Stimulated activated CD8-positive, alpha-beta memory T cell treated with anti-CD3 and anti-CD28 coated beads, Interleukin-12 subunit alpha, Interleukin-12 subunit beta, amount 100 ng/mL, for 24 hours (primary cell): ENCODE measurements around the gene CDK11A.
"Not testable (repeated sequence)": the region's sequence is repeated elsewhere in the genome, so short reads cannot be mapped to it uniquely, and the experiment has no call there.

Experiments
- DNase-seq: peaks from one replicate; pipeline ENCODE4 v3.0.0-alpha.2; 2020; ENCODE audit errors: extremely low read depth

Gene CDK11A

DNA sequence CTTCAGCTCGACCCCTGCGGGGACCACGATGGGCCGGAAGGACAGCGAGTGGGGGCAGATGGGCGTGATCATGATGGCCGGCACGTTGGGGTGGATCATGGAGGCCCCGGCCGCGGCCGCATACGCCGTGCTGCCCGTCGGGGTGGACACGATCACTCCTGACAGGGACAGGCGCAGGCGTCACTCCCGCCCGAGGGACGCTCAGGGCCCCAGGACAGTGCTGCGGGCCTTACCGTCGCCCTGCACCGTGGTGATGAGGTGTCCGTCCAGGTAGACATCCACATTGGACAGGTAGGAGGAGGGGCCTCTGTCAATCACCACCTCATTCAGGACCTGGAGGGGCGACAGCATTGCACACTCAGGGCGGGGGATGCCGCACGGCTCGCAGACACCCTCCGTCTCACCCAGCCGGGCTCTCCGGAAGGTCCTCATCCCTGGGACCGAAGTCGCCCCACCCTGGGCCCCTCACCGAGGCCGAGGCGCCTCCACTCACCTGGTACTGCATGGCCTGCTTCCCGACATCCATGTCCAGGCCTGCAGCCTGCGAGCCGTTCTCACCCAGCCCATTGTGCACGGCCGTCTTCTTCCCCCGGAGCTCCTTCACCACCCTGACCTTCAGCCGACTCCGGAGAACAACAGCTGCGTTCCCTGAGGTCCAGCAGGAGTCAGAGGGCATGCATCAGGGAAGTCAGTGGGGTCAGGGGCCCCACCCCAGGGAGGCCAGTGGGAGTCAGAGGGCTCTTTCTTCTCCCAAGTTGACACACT is 30.1 kb upstream of the CDK11A start:
- no peak for DNase-seq

DNA sequence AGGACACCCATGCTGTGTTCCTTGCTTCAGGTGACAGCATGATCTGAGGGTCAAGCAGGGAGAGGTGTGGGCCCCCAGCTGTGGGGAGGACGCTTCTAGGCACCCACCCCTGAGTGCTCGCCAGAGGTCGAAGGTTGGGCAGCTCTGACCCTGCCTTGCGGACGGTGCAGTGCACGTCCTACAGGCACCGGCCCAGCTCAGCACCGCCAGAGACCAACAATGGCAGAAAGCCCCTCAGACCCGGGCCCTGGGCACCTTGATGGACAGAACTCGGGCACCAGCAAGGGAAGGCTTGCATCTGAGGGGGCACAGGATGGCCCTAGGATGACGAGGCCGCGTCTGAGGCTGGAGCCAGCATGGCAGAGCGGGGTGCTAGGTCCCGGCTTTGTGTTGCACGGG is 29.4 kb upstream of the CDK11A start:
- no peak for DNase-seq

DNA sequence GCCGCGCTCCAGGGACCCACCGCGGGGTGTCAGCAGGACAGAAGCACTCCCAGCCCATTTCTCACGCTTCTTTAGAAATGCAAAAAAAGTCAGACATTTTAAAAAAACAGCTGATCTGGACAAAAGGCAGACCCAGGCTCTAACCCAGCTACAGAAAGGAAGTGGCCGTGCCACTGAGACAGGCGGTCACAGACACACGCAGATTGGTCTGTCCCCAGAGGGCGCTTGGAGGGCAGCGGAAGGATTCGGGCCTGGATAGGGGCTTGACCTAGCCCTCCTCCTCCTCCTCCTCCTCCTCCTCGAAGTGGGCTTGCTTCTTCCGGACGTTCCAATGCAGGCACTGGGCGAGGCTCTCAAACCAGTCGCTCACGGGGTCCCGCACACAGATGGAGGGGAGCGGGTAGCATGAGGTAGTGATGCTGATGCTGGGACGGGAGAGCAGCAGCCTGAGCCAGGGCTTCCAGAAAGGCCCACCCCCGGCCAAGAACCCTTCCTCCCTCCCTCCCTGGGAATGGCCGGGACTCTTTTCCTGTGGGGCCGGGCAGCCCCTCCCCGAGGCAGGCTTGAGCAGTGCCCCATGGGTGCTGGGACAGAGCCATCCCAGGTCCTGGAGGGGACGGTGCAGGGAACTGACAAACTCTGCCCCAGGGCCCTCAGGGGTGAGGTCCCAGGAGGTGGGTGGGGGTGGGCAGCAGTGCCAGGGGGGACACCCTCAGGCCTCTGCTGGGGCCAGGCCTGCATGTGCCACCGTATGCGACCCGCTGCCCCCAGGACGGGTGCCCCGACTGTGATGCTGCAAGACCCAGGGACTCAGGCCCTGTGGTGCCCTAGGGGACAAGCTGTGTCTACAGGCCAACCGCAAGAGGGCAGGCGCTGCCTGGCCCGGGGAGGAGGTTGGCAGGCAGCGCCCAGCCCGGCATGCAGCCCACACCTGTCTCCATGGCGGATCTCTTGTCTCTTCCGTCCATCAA is 28.8 kb upstream of the CDK11A start:
- DNase-seq, result no peak

DNA sequence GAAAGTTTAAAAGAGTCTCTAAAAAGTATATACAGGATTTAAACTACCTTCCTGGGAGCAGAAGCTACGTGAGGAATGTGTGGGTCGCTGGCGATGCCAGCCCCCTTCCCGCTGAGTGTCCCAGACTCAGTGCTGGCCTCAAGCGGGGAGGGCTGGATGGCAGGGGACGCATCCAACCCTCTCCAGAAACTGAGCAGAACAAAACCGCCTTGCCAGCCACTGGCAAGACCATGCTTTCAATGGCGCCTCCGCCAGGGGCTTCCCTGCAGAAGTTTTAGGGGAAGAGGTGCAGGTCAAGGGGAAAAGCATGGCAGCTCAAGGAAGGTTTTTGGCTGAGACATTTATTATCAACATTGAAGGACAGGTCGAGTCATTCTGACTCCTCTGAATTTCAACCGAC is 28.0 kb upstream of the CDK11A start:
- DNase-seq, result no peak

DNA sequence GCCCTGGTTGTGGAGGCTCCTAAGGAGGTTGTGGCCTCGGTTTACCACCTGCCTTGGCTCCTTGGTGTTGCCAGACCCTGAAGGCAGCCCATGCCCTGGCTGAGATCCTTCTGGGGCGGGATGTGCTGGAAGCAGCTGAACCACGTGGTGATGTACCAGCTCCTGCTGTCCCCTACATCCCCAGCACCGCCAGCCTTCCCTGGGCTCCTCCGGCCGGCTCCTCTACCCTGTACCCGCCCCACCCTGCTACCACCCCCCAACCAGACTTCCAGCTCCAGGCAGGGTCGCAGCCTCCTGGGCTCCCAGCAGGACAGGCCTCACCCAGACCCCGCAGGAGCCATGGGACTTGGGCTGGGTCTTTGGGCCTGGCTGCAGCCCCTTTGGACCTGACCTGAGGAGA is 25.8 kb upstream of the CDK11A start:
- DNase-seq, result not testable (repeated sequence)

DNA sequence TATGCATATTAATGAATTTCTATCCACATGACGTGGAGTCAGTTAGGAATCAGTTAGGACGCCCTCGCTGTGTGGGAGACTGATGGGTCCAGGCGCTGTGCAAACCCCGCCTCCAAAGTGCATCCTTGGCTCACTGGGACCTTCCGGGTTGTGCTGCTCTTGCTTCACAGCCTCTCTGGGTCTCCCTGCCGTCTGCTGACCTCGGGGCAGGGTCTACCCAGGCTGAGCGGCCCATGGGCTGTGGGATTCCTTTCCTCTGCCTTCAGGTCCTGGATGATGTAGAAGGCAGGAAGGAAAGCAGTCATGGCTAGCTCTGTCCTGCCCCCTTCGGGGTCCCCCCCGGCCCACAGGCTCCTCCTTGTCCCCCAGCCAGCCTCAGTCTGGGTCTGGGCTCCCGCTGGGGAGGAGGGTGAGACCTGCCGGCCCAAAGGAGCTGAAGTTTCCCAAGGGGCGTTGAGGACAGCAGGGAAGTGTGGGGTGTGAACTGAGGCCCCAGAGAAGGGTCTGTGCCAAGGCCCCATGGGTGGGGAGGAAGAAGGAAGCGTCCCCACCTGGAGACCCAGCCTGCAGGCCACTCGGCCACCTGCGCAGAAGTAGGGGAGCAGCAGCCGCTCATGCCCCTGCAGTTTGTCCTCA is 24.6 kb upstream of the CDK11A start:
- DNase-seq, result no peak

DNA sequence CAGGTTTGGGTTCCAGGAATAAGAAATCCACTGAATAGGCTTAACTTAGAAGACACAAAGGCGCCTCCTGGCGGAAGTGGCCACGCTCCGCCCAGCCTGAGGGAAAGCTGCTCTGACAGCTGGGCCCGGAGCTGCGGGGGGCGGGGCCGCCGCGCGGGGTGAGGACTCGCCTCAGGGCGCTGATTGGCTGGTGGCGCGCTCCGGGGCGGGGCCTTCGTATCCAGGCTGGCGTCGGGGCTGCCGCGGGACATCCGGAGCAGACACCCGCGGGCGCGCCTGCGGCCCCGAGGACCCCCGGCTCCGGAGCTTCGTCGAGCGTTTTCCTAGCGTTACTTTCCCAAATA is 22.4 kb upstream of the CDK11A start:
- DNase-seq, result not testable (repeated sequence)

DNA sequence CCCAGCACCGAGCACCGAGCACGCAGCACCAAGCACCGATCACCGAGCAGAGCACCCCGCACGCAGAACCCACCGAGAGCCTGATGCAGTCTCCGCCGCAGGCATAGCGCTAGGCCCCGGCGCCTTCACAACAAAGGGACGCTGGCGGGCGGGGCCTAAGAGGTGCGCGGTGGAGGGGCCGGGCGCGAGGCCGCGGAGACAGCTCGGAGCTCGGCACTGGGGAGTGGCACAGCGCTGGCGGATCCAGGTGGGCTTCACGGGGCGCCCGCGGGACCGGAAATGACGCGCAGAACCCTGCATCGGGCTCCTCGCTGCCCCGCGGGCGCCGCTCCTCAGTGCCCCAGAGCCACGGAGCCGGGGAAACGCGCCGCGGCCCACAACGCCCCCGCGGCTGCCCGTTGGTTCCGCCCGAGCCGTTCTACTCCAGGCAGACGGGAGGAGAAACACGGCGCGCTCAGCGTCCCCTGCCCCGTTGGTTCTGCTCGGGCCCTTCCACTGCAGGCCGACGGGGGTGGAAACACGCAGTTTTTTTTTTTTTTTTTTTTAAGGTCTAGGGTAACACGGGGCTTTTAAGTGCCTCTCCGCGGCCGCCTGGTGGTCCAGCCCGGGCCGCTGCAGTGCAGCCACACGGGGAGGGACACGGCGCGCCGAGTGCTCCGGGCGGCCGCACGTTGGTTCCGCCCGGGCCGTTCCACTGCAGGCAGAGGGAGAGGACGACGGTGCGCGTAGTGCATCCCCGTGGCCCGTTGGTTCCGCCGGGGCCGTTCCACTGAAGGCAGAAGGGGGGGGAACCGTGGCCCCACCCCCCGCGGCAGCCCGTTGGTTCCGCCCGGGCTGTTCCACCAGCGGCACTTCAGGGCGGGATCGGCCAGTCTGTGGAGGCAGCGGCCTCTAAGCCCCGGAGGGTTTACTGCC is 21.8 kb upstream of the CDK11A start:
- peak; percentile 67 for DNase-seq

DNA sequence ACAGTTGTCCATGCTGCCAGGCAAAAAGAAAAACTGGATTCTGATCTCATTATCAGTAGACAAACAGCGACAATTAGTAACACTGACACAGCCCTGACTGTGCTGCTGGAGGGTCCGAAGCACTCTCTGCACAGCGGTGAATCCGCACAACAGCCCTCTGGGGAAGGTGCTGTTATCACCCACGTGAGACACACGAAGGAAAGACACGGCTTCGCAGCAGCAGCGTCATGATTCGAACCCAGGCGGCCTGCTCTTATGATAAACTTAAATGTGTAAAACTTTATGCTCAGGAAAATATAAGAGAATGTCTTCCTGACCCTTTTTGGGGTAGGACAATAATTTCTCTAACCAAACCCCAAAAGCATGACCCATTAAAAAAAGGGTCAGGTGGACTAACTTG is 18.4 kb upstream of the CDK11A start:
- DNase-seq, result not testable (repeated sequence)

DNA sequence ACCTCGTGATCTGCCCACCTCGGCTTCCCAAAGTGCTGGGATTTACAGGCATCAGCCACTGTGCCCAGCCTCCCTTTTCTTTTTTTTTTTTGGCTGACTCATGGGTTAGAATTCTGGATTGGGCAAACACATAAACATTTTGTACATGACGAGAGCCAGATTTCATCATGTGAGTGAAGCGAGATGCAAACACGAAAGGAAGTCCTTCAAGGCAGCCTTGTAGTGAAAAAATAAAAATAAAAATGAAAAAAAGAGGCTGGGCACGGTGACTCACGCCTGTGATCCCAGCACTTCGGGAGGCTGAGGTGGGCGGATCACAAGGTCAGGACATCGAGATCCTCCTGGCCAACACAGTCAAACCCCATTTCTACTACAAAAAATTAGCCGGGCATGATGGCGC is 16.9 kb upstream of the CDK11A start:
- not testable (repeated sequence) for DNase-seq

DNA sequence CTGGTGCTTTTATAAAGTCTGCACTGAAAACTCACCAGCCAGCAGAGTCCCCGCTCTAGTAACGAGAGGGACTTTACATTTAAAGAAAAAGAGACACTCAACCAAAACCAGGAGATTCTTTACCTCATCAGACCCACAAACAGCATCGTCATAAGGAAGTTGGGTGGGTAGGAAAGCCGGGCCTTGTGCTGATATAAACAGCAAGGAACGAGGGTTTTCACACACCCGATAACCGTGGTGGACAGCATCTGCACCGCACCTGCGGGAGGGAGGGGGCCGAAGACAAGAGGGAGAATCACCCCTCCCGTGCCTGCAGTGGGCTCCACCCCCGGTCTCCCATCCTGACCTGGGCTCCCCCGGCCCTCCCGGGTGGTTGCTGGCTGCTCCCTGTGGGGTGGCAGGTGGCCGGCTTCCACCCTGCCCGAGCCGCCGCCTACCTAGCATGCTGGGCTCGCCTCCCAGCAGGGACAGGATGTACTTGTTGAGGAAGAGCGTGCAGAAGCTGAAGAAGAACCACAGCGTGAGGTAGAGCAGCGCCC is 14.7 kb upstream of the CDK11A start:
- DNase-seq, result not testable (repeated sequence)

DNA sequence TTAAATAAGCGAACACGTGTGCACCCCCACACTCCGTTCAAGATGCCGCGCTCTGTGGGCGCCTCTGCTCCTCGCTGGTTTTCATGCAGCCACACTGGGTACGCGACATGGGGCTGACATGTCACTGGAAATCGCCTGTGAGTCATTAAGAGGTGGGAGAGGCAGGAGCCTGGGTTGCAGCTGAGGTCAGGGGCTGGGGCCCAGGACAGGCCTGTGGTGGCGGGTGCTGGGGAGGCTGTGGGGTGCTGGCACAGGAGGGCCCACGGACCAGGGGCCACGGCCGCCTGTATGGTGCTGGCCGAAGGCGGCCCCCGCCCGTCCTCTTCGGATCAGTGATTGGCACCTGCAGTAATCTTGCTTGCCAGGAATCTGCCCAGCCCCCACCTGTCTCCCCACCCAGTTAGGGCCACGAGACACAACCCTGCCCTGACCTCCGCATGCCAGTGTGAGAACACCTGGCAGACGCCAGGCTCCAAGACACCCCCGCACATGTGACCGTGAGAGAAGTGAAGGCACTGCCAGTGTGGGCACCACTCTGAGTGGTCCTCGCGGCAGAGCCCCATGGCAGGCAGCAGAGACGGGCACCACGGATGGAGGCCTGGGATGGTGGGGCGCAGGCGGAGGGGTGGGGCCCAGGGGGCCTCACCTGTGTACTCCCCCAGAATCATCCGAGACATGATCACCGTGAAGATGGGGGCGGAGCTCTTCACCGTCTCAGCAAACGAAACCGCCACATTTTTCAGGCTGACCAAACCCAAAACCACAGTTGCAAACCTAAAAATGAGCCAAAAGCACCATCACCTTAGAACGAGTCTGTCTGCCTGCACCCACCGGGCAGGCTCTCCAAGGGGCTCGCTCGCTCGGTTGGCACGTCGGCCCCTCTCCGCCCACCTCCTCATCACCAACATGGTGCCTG is 13.8 kb upstream of the CDK11A start:
- not testable (repeated sequence) for DNase-seq

DNA sequence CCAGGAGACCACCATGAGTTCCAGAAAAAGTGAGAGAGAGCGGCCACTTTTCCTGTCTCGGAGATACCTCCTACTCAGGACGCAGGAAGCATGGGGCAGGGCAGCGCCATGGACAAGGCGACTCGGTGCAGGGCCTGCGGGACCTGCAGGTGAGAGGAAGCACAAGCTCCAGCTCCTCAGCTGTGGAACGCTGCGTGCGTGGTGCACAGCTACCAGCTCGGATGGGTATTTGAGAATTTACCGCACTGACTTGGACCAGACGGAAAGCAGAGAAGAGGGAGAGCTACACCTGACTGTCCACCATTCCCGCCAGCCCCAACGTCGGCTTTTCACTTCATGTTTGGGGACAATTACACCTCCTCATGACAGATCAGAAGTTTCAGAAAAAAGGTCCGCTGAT is 8.2 kb upstream of the CDK11A start:
- DNase-seq, result no peak

DNA sequence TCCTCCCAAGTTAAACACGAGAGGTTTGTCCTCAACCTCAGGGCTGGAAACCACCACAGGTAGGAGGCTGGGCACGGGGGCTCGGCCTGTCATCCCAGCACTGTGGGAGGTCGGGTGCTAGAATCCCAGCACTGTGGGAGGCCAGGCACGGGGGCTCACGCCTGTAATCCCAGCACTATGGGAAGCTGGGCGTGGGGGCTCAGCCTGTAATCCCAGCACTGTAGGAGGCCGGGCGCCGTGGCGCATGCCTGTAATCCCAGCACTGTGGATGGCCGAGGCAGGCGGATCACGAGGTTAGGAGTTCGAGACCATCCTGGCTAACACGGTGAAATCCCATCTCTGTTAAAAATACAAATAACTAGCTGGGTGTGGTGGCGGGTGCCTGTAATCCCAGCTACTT is 6.7 kb upstream of the CDK11A start:
- no peak for DNase-seq

DNA sequence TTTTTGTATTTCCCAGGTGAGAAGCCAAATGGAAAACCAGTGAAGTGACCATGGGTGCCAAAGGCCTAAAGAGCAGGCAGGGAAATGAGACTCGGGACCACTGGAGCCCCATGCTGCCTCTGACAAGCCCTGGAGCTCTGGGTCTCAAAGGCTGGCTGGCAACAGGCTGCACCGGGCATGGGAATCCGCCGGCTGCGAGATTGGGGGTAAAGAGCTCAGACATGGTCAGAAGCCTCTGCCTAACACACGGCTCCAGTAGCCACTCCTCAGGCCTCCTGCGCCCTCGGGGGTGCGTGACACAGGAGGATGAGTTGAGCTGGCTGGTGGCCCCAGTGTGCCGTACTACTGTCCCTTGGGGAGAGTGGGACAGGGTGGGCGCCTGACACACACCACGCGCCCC is 6.1 kb upstream of the CDK11A start:
- not testable (repeated sequence) for DNase-seq

DNA sequence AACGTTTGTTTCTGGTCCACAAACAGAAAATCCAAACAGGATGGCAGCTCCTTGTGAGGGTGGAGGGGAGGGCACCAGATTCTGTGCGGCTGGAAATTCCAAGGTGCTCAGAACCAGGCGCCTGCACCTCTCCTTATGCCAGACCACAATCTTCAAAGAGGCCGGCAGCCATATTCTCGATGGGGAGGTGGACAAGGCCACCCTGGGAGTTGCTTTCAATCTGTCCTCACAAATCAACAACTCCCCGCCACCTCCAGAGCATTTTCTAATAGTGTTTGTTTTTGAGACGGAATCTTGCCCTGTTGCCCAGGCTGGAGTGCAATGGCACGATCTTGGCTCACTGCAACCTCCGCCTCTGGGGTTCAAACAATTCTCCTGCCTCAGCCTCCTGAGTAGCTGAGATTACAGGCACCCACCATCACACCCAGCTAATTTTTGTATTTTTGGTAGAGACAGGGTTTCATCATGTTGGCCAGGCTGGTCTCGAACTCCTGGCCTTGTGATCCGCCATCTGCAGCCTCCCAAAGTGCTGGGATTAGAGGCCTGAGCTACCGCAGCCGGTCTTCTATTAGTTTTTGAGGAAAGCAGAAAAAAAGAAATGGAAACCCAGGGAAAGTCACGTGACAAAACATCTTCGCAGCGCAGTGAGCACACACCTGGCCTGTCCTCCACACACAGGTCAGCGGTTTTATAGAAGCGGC is 5.1 kb upstream of the CDK11A start:
- not testable (repeated sequence) for DNase-seq

DNA sequence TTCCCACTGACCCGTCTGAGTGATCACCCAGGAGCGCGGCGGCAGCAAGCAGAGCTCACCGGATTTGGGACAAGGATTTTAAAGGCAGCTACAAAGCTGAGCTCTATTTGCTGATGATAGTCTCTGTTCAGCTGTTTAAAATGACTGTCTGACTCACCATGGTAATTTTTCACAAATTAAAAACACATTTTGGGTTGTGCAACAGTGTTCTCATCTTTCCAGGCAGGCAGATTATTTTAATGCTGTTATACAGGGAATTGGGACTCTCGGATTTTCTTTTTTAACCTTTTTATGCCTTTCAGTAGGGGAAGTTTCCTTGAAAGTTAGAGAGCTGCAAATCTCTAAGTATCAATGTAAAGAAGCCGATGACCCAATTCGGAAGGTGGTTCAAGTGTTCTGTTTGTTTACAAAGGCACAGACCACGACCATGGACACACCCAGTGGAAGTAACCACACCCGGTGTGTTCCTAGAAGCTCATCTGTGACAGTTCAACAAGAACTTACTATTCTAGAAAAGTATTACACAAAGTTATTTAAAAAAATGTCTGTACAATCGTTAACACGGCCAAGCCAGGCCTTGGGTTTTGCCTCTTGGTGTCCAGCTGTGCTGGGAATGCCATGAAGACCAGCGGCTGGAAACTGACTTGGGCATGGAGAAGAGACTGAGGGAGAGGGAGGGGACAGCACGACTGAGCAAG is 4.3 kb upstream of the CDK11A start:
- DNase-seq, result not testable (repeated sequence)

DNA sequence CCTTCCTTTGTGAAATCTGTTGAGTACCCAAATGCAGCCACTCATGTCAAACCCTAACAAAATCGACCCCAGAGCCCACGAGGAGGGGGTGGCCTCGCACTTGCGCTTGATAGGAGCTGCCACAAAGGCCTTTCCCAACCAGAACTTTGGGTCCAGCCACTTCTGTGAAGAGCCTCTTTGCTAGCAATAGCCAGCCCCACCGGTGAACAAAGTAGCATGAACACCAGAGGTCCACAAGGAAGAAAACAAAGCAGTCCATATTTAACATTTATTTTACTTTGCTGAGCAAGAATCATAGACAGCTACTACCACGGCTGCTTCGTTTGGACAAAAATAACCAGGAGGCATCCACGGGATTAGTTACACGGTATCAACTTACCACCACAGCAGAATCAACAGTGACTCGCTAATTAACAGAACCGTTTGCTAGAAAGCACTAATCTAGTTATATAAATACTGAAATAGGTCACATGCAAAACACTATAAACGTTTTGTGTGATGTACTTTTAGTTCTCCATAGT is 3.0 kb upstream of the CDK11A start:
- not testable (repeated sequence) for DNase-seq
